PC-3 (cell line): Measurements from ENCODE around the gene SLC6A11.

Experiments
- CTCF ChIP-seq: fragments of 300-600 bp; sonication (generic); conservative IDR thresholded peaks from 2 replicates; pipeline ENCODE4 v1.5.1; 2017; ENCODE audit warnings: antibody characterized with exemption, low read depth, mild to moderate bottlenecking, low read length
- EZH2 ChIP-seq: fragments of 300-600 bp; sonication (generic); IDR thresholded peaks from one replicate; pipeline ENCODE4 v1.6.1; 2017; ENCODE audit warnings: antibody characterized with exemption, mild to moderate bottlenecking, low read length; ENCODE audit not compliant: unreplicated experiment
- EZH2phosphoT487 ChIP-seq: fragments of 300-600 bp; sonication (generic); IDR thresholded peaks from 2 replicates; pipeline ENCODE4 v1.6.1; 2018; ENCODE audit warnings: mild to moderate bottlenecking, antibody characterized with exemption, low read length, borderline replicate concordance

- TF ChIP-seq EZH2phosphoT487, result no peak
- TF ChIP-seq EZH2, result no peak
- no peak for TF ChIP-seq CTCF
Observed at GRCh38 chr3:10986592-10986991, 170.6 kb downstream of the SLC6A11 start.
